Endometrial microvascular endothelial cells (primary cell): ENCODE measurements around the gene FIP1L1. TPM values are rescaled to one million over a fixed set of nuclear protein-coding genes. Genes with fewer than 3 reads are reported as not detected.

ENCODE experiments used
- in situ Hi-C: cut with HindIII; loops from 2 replicates; pipeline ENCODE4 v1.10.0; 2017; ENCODE audit warnings: low sequenced_read_pairs, low pct_unique_long_range_greater_than_20kb; ENCODE audit errors: inconsistent ontology term
- total RNA-seq: library from RNA; depleted of rRNA; stranded (reverse); fragments of >200 nt; gene quantifications from one replicate; pipeline ENCODE4 v1.2.3, GENCODE V29; 2015; ENCODE audit errors: inconsistent ontology term

FIP1L1 gene
- total RNA-seq, 1 donor from 2014 or later: 38.1 TPM

GRCh38 chr4:53490161-53490956, 112.9 kb downstream of the FIP1L1 start:
- in situ Hi-C loops: no loop called here

- in situ Hi-C loops: no loop called here
These were observed 113.7 kb downstream of the FIP1L1 start for GRCh38 chr4:53490965-53491622.

- in situ Hi-C loops: no loop called here
These were observed 117.4 kb downstream of the FIP1L1 start for GRCh38 chr4:53494851-53495250.

- in situ Hi-C loops: no loop called here
These were observed 120.2 kb downstream of the FIP1L1 start for GRCh38 chr4:53497487-53498244.

- in situ Hi-C loops: no loop called here
These were observed 121.3 kb downstream of the FIP1L1 start for GRCh38 chr4:53498706-53499105.

- in situ Hi-C loops: no loop called here
These were observed 122.3 kb downstream of the FIP1L1 start for GRCh38 chr4:53499791-53500190.

GRCh38 chr4:53500546-53500945, 123.1 kb downstream of the FIP1L1 start:
- in situ Hi-C loops: no loop called here

GRCh38 chr4:53501561-53501960, 124.1 kb downstream of the FIP1L1 start:
- in situ Hi-C loops: no loop called here

GRCh38 chr4:53502094-53502493, 124.7 kb downstream of the FIP1L1 start:
- in situ Hi-C loops: no loop called here

GRCh38 chr4:53505947-53506346, 128.5 kb downstream of the FIP1L1 start:
- in situ Hi-C loops: no loop called here

GRCh38 chr4:53507058-53507457, 129.6 kb downstream of the FIP1L1 start:
- in situ Hi-C loops: no loop called here

GRCh38 chr4:53507671-53508286, 130.3 kb downstream of the FIP1L1 start:
- in situ Hi-C loops: no loop called here

- in situ Hi-C loops: no loop called here
These were observed 131.0 kb downstream of the FIP1L1 start for GRCh38 chr4:53508446-53508845.

GRCh38 chr4:53510321-53510720, 132.9 kb downstream of the FIP1L1 start:
- in situ Hi-C loops: no loop called here

Other genes starting within 250 kb of the FIP1L1 start
- 25.8 TPM for gene SCFD2, start 11.6 kb upstream of the FIP1L1 start, total RNA-seq
- 4.1 TPM for gene LNX1, start 213.8 kb downstream of the FIP1L1 start, total RNA-seq